ENCODE results near the gene PARD3B. TPM values are rescaled to one million over a fixed set of nuclear protein-coding genes. Genes with fewer than 3 reads are reported as not detected.

Gene PARD3B
- total RNA-seq, 1 donor, result 53.1 TPM

DNA sequence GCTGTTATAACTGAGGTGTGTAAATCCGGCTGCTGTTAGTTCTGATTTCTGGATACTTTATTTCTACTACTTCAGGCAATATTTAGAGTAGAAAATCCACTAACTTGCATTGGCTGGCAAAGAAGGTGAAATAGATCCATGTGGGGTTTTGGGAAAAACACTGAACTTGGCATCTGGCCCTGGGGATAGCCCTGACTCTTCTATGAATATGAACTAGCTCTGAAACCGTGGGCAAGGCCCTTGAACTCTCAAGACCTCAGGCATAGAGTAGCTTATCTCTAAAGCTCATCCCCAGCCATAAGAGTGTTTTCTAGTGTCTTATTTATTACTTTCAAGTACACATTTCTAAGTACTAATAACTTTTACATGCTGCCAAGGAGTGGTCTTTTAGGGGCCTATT lies 25.8 kb downstream of the PARD3B start:
- DNase-seq (ENCODE audit: low read depth), result no peak
- no peak overlapping the region for H3K4me3 ChIP-seq (ENCODE audit: low read depth, low read length)
- TF ChIP-seq, protein P1, sequence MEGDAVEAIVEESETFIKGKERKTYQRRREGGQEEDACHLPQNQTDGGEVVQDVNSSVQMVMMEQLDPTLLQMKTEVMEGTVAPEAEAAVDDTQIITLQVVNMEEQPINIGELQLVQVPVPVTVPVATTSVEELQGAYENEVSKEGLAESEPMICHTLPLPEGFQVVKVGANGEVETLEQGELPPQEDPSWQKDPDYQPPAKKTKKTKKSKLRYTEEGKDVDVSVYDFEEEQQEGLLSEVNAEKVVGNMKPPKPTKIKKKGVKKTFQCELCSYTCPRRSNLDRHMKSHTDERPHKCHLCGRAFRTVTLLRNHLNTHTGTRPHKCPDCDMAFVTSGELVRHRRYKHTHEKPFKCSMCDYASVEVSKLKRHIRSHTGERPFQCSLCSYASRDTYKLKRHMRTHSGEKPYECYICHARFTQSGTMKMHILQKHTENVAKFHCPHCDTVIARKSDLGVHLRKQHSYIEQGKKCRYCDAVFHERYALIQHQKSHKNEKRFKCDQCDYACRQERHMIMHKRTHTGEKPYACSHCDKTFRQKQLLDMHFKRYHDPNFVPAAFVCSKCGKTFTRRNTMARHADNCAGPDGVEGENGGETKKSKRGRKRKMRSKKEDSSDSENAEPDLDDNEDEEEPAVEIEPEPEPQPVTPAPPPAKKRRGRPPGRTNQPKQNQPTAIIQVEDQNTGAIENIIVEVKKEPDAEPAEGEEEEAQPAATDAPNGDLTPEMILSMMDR (IDR thresholded peaks at IDR 0.05; ENCODE audit: insufficient read depth, low read depth, low read length), result no peak

DNA sequence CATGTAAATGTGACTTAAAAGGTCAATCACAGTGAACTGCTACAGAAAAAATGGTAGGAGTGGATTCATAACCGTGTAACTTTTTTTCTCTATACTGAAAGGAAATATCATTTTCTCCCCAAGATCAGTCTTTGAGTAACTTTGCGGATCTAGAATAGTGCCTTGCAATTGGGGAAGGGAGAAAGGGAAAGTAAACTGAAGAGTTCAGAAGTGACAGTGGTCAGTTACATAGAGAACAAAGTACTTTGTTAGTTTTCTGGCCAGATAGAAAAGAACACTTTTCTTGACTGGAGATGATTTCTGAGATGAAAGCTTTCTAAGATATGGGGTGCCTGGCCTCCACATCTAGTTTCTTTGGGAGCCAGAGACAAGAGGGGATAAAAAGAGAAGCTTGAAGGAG lies 26.6 kb downstream of the PARD3B start:
- TF ChIP-seq, protein P1 (IDR thresholded peaks at IDR 0.05; ENCODE audit: insufficient read depth, low read depth, low read length), result no peak
- DNase-seq (ENCODE audit: low read depth), result no peak
- H3K4me3 ChIP-seq (ENCODE audit: low read depth, low read length), result no peak overlapping the region

DNA sequence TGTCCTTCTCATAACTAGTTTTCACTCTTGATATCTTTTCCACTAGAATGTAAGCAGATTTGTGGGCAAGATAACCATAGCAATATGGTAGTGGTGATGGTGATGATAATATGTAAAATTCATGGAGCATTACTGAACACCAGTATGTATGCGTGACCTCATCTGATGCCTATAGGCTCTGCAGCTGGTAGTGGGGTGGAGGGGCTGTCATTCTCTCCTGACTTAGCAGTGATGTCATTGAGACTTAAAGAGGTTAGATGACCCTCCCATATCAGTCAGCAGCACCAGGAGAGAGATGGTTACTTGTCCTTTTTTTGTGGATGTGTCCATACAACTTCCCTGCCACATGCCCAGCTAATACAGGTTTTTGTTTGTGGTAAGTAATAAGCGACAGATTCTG lies 27.9 kb downstream of the PARD3B start:
- TF ChIP-seq, protein P1 (IDR thresholded peaks at IDR 0.05; ENCODE audit: insufficient read depth, low read depth, low read length), result no peak
- H3K4me3 ChIP-seq (ENCODE audit: low read depth, low read length), result no peak overlapping the region
- DNase-seq (ENCODE audit: low read depth), result no peak

DNA sequence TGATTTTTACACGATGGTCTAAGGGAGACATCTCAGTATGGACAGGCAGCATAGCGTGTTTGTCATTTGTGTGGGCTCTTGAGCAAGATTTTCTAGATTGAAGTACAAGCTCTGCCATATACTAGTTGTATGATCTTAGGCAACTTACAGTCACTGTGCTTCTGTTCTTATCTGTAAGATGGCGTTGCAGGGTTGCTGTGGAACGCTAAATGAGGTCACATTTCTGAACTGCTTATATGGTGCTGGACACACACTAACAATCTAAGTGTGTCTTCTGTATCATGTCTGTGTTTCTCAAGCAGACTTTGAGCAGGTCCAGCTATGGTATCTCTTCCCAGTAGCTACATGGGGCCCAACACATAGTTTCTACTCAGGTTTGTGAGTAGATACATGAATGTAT lies 29.2 kb downstream of the PARD3B start:
- peak; percentile 43 for DNase-seq (ENCODE audit: low read depth)
- TF ChIP-seq, protein P1 (IDR thresholded peaks at IDR 0.05; ENCODE audit: insufficient read depth, low read depth, low read length), result no peak
- H3K4me3 ChIP-seq (ENCODE audit: low read depth, low read length), result no peak overlapping the region

DNA sequence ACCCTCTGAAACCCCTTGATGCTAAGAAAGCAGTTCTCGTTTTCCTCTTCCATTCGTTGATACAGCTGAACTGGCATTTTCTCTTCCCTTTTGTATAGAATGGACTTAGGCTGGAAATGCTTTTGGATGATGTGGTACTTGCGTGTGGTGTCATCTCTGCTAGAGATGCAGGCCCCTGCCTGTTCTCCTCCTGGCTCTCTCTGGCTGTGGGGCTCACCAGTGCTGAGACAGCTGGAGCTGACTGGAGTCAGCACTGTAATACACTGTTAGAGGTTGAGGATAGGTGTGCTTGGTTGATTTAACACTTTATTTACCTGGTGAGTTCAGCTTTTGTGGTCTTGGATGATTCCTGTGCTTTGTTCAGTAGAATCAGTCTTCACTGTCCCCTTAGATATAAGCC lies 30.2 kb downstream of the PARD3B start:
- no peak for DNase-seq (ENCODE audit: low read depth)
- no peak overlapping the region for H3K4me3 ChIP-seq (ENCODE audit: low read depth, low read length)
- TF ChIP-seq, protein P1 (IDR thresholded peaks at IDR 0.05; ENCODE audit: insufficient read depth, low read depth, low read length), result no peak

DNA sequence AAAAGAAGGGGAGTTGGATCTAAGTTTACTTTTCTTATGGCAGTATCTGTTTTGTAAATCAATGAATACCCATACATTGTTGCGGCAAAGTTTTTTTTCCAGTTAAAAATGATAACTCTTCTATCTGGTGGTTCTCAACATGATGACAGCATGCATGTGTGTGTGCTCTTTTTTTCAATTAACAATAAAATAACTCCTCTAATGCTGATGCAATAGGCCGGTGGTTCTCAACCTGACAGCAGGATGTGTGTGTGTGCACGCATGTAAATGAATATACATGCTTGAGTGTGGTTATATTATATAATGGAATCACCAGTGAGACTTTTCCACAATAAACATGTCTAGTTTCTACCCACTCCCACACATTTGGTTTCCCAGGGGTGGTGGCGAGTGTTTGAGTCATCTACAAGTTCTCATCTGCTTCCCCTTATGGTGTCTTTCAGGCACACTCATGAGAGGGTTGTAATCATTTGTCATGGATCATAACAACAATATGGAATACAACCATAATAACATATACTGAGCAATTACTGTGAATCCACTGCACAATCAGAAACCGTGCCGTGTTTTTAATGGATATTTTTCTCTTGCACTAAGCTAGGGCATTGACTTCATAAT lies 31.2 kb downstream of the PARD3B start:
- TF ChIP-seq, protein P1 (IDR thresholded peaks at IDR 0.05; ENCODE audit: insufficient read depth, low read depth, low read length), result no peak
- H3K4me3 ChIP-seq (ENCODE audit: low read depth, low read length), result no peak overlapping the region
- DNase-seq (ENCODE audit: low read depth), result peak; percentile 9
